HL-60 (cell line): ENCODE results near the gene CAMK2G.

Experiments used
- DNase-seq, 2 experiments: peaks; one replicate each; pipeline ENCODE4 v3.0.0-alpha.2; 2010 to 2020; ENCODE audit warnings: low read depth in 1 of 2, low spot score in 1 of 2
- H3K27ac ChIP-seq: fragments of 250-450 bp; sonication (Bioruptor Pico); replicated peaks from 2 replicates; pipeline ENCODE4 v1.5.1; 2020; ENCODE audit warnings: mild to moderate bottlenecking, moderate library complexity
- H3K27me3 ChIP-seq: fragments of 250-450 bp; sonication (Bioruptor Pico); 2 replicates; pipeline ENCODE4 v1.5.1; 2021; ENCODE audit warnings: mild to moderate bottlenecking, moderate library complexity; ENCODE audit not compliant: insufficient read depth, poor library complexity, severe bottlenecking
- H3K4me3 ChIP-seq: replicated peaks from 2 replicates; pipeline ENCODE4 v1.5.1; 2011; ENCODE audit warnings: mild to moderate bottlenecking, control low read depth, low read length; ENCODE audit not compliant: insufficient read depth
- CTCF ChIP-seq: IDR thresholded peaks from one replicate; pipeline ENCODE4 v1.5.1; 2011; ENCODE audit warnings: low read length, control low read depth, inconsistent platforms; ENCODE audit not compliant: insufficient read depth
- GABPA ChIP-seq: IDR thresholded peaks from 2 replicates; pipeline ENCODE4 v1.6.1; 2012; ENCODE audit warnings: low read depth
- POLR2AphosphoS5 ChIP-seq: IDR thresholded peaks from 2 replicates; pipeline ENCODE4 v1.6.1; 2012; ENCODE audit warnings: low read depth
- REST ChIP-seq: IDR thresholded peaks from 2 replicates; pipeline ENCODE4 v1.6.1; 2012; ENCODE audit warnings: low read depth; ENCODE audit not compliant: insufficient replicate concordance
- SPI1 ChIP-seq: IDR thresholded peaks from 2 replicates; pipeline ENCODE4 v1.6.1; 2012; ENCODE audit warnings: low read depth, mild to moderate bottlenecking, borderline replicate concordance

The CAMK2G gene

GRCh38 chr10:73774637-73775036 is 99.7 kb downstream of the CAMK2G start:
- DNase-seq, result peak; percentile 31 to 51
- TF ChIP-seq CTCF (no peak), SPI1 (no peak)
- H3K27me3 ChIP-seq, result no peaks in the 10 kb centered on the region
- H3K4me3 ChIP-seq, result peak overlapping the region; percentile 78
- H3K27ac ChIP-seq, result no peak overlapping the region

GRCh38 chr10:73773152-73773879 is 101.0 kb downstream of the CAMK2G start:
- TF ChIP-seq REST (no peak), POLR2AphosphoS5 (no peak), SPI1 (no peak), GABPA (no peak), CTCF (no peak)
- Histone ChIP-seq H3K27ac (peak overlapping the region; percentile 88), H3K27me3 (no peaks in the 10 kb centered on the region), H3K4me3 (peak overlapping the region; percentile 78)
- DNase-seq, result no peak

- Histone ChIP-seq H3K4me3 (peak overlapping the region; percentile 78), H3K27me3 (no peaks in the 10 kb centered on the region), H3K27ac (peak overlapping the region; percentile 88)
- TF ChIP-seq SPI1 (no peak), REST (peak; percentile 21), GABPA (no peak), CTCF (no peak), POLR2AphosphoS5 (peak; percentile 58)
- peak; percentile 75 to 80 for DNase-seq
Measured at GRCh38 chr10:73772281-73773151, 101.8 kb downstream of the CAMK2G start.
